GM19463 (cell line): ENCODE measurements around the gene KRTAP10-9.
"Not testable (repeated sequence)": the region's sequence is repeated elsewhere in the genome, so short reads cannot be mapped to it uniquely, and the experiment has no call there.

Source experiments
- ATAC-seq: cut with Tn5 transposase; IDR thresholded peaks from one replicate; pipeline ENCODE4 v1.9.1; 2021; ENCODE audit warnings: mild to moderate bottlenecking, moderate library complexity; ENCODE audit not compliant: unreplicated experiment

KRTAP10-9 gene

GRCh38 chr21:44594406-44594916 lies 32.4 kb upstream of the KRTAP10-9 start:
- no peak for ATAC-seq

- no peak for ATAC-seq
Observed at GRCh38 chr21:44595524-44595923, 31.4 kb upstream of the KRTAP10-9 start.

GRCh38 chr21:44596068-44596725 lies 30.7 kb upstream of the KRTAP10-9 start:
- ATAC-seq, result no peak

GRCh38 chr21:44598061-44598460 lies 28.8 kb upstream of the KRTAP10-9 start:
- ATAC-seq, result no peak

- ATAC-seq, result no peak
Observed at GRCh38 chr21:44599264-44600029, 27.4 kb upstream of the KRTAP10-9 start.

GRCh38 chr21:44600118-44600978 lies 26.5 kb upstream of the KRTAP10-9 start, which contains the start of gene KRTAP10-7:
TSS of gene KRTAP10-7 (plus strand) at chr21:44600597. CDS start at chr21:44600622, 25 bp downstream.
- ATAC-seq, result not testable (repeated sequence)

- ATAC-seq, result not testable (repeated sequence)
Observed at GRCh38 chr21:44601091-44601490, 25.8 kb upstream of the KRTAP10-9 start.

GRCh38 chr21:44601596-44602462 lies 25.1 kb upstream of the KRTAP10-9 start:
- ATAC-seq, result no peak

- ATAC-seq, result no peak
Observed at GRCh38 chr21:44602463-44602850, 24.4 kb upstream of the KRTAP10-9 start.

- no peak for ATAC-seq
Observed at GRCh38 chr21:44603109-44603875, 23.6 kb upstream of the KRTAP10-9 start.

GRCh38 chr21:44603911-44604310 lies 23.0 kb upstream of the KRTAP10-9 start:
- no peak for ATAC-seq

- no peak for ATAC-seq
Observed at GRCh38 chr21:44606495-44606894, 20.4 kb upstream of the KRTAP10-9 start.

- no peak for ATAC-seq
Observed at GRCh38 chr21:44609193-44609592, 17.7 kb upstream of the KRTAP10-9 start.

GRCh38 chr21:44610157-44610843 lies 16.6 kb upstream of the KRTAP10-9 start:
- not testable (repeated sequence) for ATAC-seq

GRCh38 chr21:44611551-44611950 lies 15.3 kb upstream of the KRTAP10-9 start:
- ATAC-seq, result no peak

- no peak for ATAC-seq
Observed at GRCh38 chr21:44612029-44612486, 14.8 kb upstream of the KRTAP10-9 start, which contains the start of gene KRTAP10-8. TSS of gene KRTAP10-8 (plus strand) at chr21:44612079. CDS start at chr21:44612101, 22 bp downstream.

- ATAC-seq, result no peak
Observed at GRCh38 chr21:44612669-44613229, 14.1 kb upstream of the KRTAP10-9 start.
